Astrocyte (in vitro differentiated cells and primary cell): Measurements from ENCODE around the gene CDC37. TPM values are rescaled to one million over a fixed set of nuclear protein-coding genes. Genes with fewer than 3 reads are reported as not detected.

Experiments used
- DNase-seq: peaks from one replicate; pipeline ENCODE4 v3.0.0-alpha.2; 2010; ENCODE audit warnings: low read depth
- FAIRE-seq: peaks from 2 replicates; lab custom pipeline; 2011; peaks lifted over from hg19 to GRCh38; lab: Jason Lieb, UNC
- H2AFZ ChIP-seq: 2 replicates; pipeline ENCODE4 v1.6.0; 2012; ENCODE audit warnings: low read depth, low read length, inconsistent platforms
- H3K27ac ChIP-seq: 2 replicates; pipeline ENCODE4 v1.5.1; 2011; ENCODE audit warnings: low read depth, low read length, inconsistent platforms
- H3K27me3 ChIP-seq: 2 replicates; pipeline ENCODE4 v1.6.0; 2011; ENCODE audit warnings: low read length, inconsistent platforms; ENCODE audit not compliant: insufficient read depth
- H3K36me3 ChIP-seq: 2 replicates; pipeline ENCODE4 v1.5.1; 2011; ENCODE audit warnings: low read length, inconsistent platforms; ENCODE audit not compliant: insufficient read depth
- H3K4me1 ChIP-seq: 2 replicates; pipeline ENCODE4 v1.5.1; 2011; ENCODE audit warnings: low read length, inconsistent platforms; ENCODE audit not compliant: insufficient read depth
- H3K4me2 ChIP-seq: 2 replicates; pipeline ENCODE4 v1.6.0; 2012; ENCODE audit warnings: low read length, inconsistent platforms
- H3K4me3 ChIP-seq: 2 replicates; pipeline ENCODE4 v1.5.1; 2011; ENCODE audit warnings: low read depth, mild to moderate bottlenecking, low read length, inconsistent platforms; ENCODE audit not compliant: insufficient read depth
- H3K79me2 ChIP-seq: 2 replicates; pipeline ENCODE4 v1.6.0; 2012; ENCODE audit warnings: mild to moderate bottlenecking, low read length, inconsistent platforms; ENCODE audit not compliant: insufficient read depth
- H3K9ac ChIP-seq: 2 replicates; pipeline ENCODE4 v1.6.0; 2012; ENCODE audit warnings: mild to moderate bottlenecking, low read length, inconsistent platforms
- H3K9me3 ChIP-seq: 2 replicates; pipeline ENCODE4 v1.5.1; 2012; ENCODE audit warnings: low read depth, mild to moderate bottlenecking, low read length, inconsistent platforms; ENCODE audit not compliant: insufficient read depth
- H4K20me1 ChIP-seq: 2 replicates; pipeline ENCODE4 v1.6.0; 2012; ENCODE audit warnings: low read length, inconsistent platforms; ENCODE audit not compliant: insufficient read depth
- H3K27ac Mint-ChIP-seq: one replicate; pipeline ENCODE4 v1.8.0; 2021; ENCODE audit warnings: mild to moderate bottlenecking, mixed read lengths; ENCODE audit not compliant: unreplicated experiment
- H3K27me3 Mint-ChIP-seq: one replicate; pipeline ENCODE4 v1.8.0; 2021; ENCODE audit warnings: low read depth, mixed read lengths; ENCODE audit not compliant: unreplicated experiment
- H3K36me3 Mint-ChIP-seq: one replicate; pipeline ENCODE4 v1.8.0; 2021; ENCODE audit warnings: low read depth, mixed read lengths; ENCODE audit not compliant: unreplicated experiment
- H3K4me1 Mint-ChIP-seq: one replicate; pipeline ENCODE4 v1.8.0; 2021; ENCODE audit warnings: low read depth, mixed read lengths; ENCODE audit not compliant: unreplicated experiment
- H3K4me3 Mint-ChIP-seq: one replicate; pipeline ENCODE4 v1.8.0; 2021; ENCODE audit warnings: mild to moderate bottlenecking, moderate library complexity, mixed read lengths; ENCODE audit not compliant: unreplicated experiment
- H3K9me3 Mint-ChIP-seq: one replicate; pipeline ENCODE4 v1.8.0; 2021; ENCODE audit warnings: mild to moderate bottlenecking, mixed read lengths; ENCODE audit not compliant: unreplicated experiment
- EZH2 ChIP-seq: IDR thresholded peaks from 2 replicates; pipeline ENCODE4 v1.6.1; 2012; ENCODE audit warnings: mild to moderate bottlenecking, low read length, inconsistent platforms; ENCODE audit not compliant: insufficient read depth
- total RNA-seq: library from RNA; stranded (reverse); gene quantifications from 2 replicates; pipeline ENCODE4 v1.2.1, GENCODE V29; 2021
- TF ChIP-seq, protein P1 (sequence below): IDR thresholded peaks from 2 replicates; pipeline ENCODE4 v1.5.1; 2011; ENCODE audit warnings: low read depth, mild to moderate bottlenecking, inconsistent platforms, low read length, moderate library complexity; ENCODE audit not compliant: insufficient read depth

CDC37 gene
- total RNA-seq, 1 donor from 2014 or later: 240 TPM

DNA sequence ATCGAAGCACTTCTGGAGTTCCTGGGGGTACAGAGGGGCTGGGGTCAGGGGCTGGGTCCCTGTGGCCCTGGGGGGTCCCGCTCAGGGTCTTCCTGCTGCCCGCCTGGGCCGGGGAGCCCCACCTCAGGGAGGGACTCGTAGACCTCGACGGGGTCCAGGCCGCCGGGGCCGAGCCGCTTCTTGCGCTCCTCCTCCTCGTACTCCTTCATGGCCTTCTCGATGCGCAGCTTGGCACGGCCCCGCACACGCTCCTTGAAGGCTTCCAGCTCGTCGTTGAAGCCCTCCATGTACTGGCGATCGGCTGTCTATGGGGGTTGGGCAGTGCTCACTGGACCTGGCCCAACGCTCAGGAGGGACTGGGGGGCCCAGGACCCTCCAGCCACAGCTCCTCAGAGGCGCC is 10.2 kb downstream of the CDC37 start:
- H3K4me3 Mint-ChIP-seq: no peak overlapping the region
- peaks cover 21% of the 10 kb centered on the region for H3K36me3 Mint-ChIP-seq
- no peaks in the 10 kb centered on the region for H3K27me3 Mint-ChIP-seq
- Histone ChIP-seq H3K27me3 (no peaks in the 10 kb centered on the region), H3K79me2 (peaks cover 21% of the 10 kb centered on the region), H3K4me2 (no peak overlapping the region), H3K9ac (no peak overlapping the region), H3K4me1 (no peaks in the 10 kb centered on the region), H3K4me3 (no peak overlapping the region), H4K20me1 (peaks cover 59% of the 10 kb centered on the region), H3K27ac (no peak overlapping the region), H2AFZ (no peak overlapping the region), H3K9me3 (no peaks in the 10 kb centered on the region), H3K36me3 (peaks cover 24% of the 10 kb centered on the region)
- DNase-seq (no peak), FAIRE-seq (no peak)
- H3K4me1 Mint-ChIP-seq: no peaks in the 10 kb centered on the region
- no peak for TF ChIP-seq EZH2
- TF ChIP-seq, protein P1, sequence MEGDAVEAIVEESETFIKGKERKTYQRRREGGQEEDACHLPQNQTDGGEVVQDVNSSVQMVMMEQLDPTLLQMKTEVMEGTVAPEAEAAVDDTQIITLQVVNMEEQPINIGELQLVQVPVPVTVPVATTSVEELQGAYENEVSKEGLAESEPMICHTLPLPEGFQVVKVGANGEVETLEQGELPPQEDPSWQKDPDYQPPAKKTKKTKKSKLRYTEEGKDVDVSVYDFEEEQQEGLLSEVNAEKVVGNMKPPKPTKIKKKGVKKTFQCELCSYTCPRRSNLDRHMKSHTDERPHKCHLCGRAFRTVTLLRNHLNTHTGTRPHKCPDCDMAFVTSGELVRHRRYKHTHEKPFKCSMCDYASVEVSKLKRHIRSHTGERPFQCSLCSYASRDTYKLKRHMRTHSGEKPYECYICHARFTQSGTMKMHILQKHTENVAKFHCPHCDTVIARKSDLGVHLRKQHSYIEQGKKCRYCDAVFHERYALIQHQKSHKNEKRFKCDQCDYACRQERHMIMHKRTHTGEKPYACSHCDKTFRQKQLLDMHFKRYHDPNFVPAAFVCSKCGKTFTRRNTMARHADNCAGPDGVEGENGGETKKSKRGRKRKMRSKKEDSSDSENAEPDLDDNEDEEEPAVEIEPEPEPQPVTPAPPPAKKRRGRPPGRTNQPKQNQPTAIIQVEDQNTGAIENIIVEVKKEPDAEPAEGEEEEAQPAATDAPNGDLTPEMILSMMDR: no peak
- no peak overlapping the region for H3K27ac Mint-ChIP-seq
- no peaks in the 10 kb centered on the region for H3K9me3 Mint-ChIP-seq

DNA sequence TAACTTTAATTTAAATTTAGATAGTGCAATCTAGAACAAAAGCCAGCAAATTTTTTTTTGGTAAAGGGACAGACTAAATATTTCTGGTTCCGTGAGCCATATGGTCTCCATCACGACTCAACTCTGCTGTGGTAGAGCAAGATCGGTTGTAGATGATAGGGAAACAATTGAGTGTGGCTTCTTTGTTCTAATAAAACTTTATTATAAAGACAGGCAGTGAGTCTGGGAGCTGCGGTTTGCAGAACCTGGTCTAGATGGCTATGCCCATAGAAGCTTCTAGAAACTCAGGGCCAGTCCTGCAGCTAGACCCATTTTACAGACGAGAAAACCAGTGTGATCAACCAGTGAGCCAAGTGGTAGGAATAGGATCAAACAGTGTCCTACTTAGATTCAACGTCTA is 11.2 kb downstream of the CDC37 start:
- H3K4me3 Mint-ChIP-seq: no peak overlapping the region
- no peak for DNase-seq
- H2AFZ ChIP-seq: no peak overlapping the region
- H3K36me3 ChIP-seq: peaks cover 22% of the 10 kb centered on the region
- FAIRE-seq: no peak
- no peak overlapping the region for H3K4me2 ChIP-seq
- no peak overlapping the region for H3K9ac ChIP-seq
- TF ChIP-seq EZH2: no peak
- TF ChIP-seq, protein P1: no peak
- H3K79me2 ChIP-seq: peaks cover 12% of the 10 kb centered on the region
- H3K27ac Mint-ChIP-seq: peak overlapping the region; percentile 26
- H3K27me3 ChIP-seq: no peaks in the 10 kb centered on the region
- H3K36me3 Mint-ChIP-seq: peaks cover 16% of the 10 kb centered on the region
- no peaks in the 10 kb centered on the region for H3K9me3 ChIP-seq
- H4K20me1 ChIP-seq: peaks cover 49% of the 10 kb centered on the region
- no peaks in the 10 kb centered on the region for H3K4me1 ChIP-seq
- H3K4me1 Mint-ChIP-seq: no peaks in the 10 kb centered on the region
- no peak overlapping the region for H3K27ac ChIP-seq
- H3K9me3 Mint-ChIP-seq: no peaks in the 10 kb centered on the region
- no peak overlapping the region for H3K4me3 ChIP-seq
- H3K27me3 Mint-ChIP-seq: no peaks in the 10 kb centered on the region

DNA sequence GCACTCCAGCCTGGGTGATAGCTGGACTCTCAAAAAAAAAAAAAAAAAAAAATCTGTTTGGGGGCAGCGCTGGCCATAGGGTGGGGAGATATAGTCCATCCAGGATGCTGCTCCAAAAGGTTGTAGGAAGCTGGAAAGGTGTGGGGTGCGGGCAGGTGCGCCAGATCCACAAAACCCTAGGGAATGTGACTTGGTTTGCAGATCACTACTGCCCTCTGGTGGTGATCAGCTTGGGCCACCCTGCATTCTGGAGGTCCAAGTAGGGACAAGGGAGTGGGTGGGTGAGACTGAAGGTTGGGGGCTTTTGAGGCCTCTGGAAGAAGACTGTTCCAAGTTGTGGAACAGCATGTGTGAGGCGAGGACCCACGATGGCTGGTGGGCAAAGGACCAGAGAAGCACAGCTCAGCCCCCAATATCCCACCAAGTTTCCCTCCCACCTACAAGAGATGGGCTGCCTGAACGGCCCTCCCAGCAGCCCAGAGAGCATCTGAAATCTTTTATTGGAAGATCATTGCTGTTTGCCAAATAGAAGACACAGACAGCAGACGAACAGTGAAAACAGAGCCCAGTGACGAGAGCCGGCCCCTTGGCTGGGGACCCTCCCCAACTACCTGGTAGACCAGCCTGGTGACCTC is 12.6 kb downstream of the CDC37 start:
- Mint-ChIP-seq H3K4me1 (no peaks in the 10 kb centered on the region), H3K9me3 (no peaks in the 10 kb centered on the region), H3K27ac (no peak overlapping the region), H3K27me3 (no peaks in the 10 kb centered on the region), H3K36me3 (peaks cover 16% of the 10 kb centered on the region), H3K4me3 (no peak overlapping the region)
- no peak for TF ChIP-seq EZH2
- TF ChIP-seq, protein P1: peak; percentile 69
- Histone ChIP-seq H3K4me3 (no peak overlapping the region), H3K27ac (no peak overlapping the region), H3K4me2 (no peak overlapping the region), H3K9me3 (no peaks in the 10 kb centered on the region), H3K27me3 (no peaks in the 10 kb centered on the region), H3K4me1 (no peaks in the 10 kb centered on the region), H4K20me1 (peaks cover 37% of the 10 kb centered on the region), H3K36me3 (peaks cover 22% of the 10 kb centered on the region), H3K79me2 (no peaks in the 10 kb centered on the region), H2AFZ (no peak overlapping the region), H3K9ac (no peak overlapping the region)
- DNase-seq (peak; percentile 36), FAIRE-seq (no peak)
